Dendritic cell treated with granulocyte-macrophage colony-stimulating factor and Interleukin-4, amounts not matched to agents 40 ng/mL and 50 ng/mL, for 4 days (primary cell): ENCODE results near the gene SPARCL1.
"Not testable (repeated sequence)": the region's sequence is repeated elsewhere in the genome, so short reads cannot be mapped to it uniquely, and the experiment has no call there.

Experiments used
- H3K27ac Mint-ChIP-seq: one replicate; pipeline ENCODE4 v1.8.0; 2022; ENCODE audit warnings: mild to moderate bottlenecking, mixed read lengths
- H3K27me3 Mint-ChIP-seq: one replicate; pipeline ENCODE4 v1.8.0; 2022; ENCODE audit warnings: mild to moderate bottlenecking, mixed read lengths
- H3K36me3 Mint-ChIP-seq: one replicate; pipeline ENCODE4 v1.8.0; 2022; ENCODE audit warnings: low read depth, mixed read lengths
- H3K4me1 Mint-ChIP-seq: one replicate; pipeline ENCODE4 v1.8.0; 2022; ENCODE audit warnings: low read depth, mixed read lengths
- H3K4me3 Mint-ChIP-seq: one replicate; pipeline ENCODE4 v1.8.0; 2022; ENCODE audit warnings: mild to moderate bottlenecking, moderate library complexity, mixed read lengths
- H3K9me3 Mint-ChIP-seq: one replicate; pipeline ENCODE4 v1.8.0; 2022; ENCODE audit warnings: mixed read lengths
- intact Hi-C: fragments of 100-400 bp; cut with micrococcal nuclease; formaldehyde crosslinking; loops from one replicate; pipeline ENCODE4 v1.15.0; 2022

SPARCL1 gene

DNA sequence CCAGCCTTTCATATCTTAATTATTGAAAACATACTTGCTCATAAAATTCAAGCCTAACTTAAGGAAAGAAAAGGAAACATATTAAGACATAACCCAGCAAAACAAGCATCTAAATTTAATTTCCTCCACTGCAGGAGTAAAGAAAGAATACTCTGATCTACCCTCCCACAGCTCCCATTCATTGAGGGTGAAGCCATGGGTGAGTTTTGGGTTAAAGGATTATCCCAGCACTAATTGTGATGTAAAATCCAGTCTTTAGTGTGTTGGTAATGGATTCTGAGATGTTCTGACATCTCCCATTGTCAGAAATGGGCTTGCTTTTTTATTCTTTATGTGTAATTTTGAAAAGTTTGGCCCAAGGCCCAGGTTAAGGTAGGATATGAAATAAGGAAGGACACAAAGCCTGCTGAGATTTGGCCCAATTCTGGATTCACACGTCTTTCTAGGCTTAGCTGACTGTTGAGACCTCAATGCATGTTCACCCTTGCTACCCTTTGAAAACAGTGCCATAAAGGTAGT, 50.4 kb downstream of the SPARCL1 start:
- H3K36me3 Mint-ChIP-seq: no peaks in the 10 kb centered on the region
- H3K4me3 Mint-ChIP-seq: no peak overlapping the region
- no peaks in the 10 kb centered on the region for H3K4me1 Mint-ChIP-seq
- H3K9me3 Mint-ChIP-seq: no peaks in the 10 kb centered on the region
- intact Hi-C loops: no loop called here
- no peaks in the 10 kb centered on the region for H3K27me3 Mint-ChIP-seq
- H3K27ac Mint-ChIP-seq: no peak overlapping the region

DNA sequence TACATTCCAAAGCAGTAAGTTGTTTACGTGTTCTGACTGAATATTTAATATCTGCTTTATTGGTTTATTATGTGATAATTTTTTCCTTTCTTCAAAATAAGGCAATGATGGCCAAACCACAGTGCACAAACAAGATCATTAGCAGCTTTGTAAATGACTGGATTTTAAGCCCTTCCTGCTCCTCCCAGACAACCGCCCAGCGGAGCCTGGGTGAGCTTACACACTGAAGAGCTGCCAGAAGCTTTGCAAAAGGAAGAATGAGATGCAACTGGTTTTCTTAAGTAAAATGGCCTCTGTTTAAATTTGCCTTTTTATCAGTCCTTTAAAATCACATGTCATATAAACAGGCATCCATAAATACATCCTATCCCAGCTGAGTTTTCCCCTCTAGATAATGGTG, 52.2 kb downstream of the SPARCL1 start:
- Mint-ChIP-seq H3K36me3 (no peaks in the 10 kb centered on the region), H3K27me3 (no peaks in the 10 kb centered on the region), H3K27ac (no peak overlapping the region), H3K4me1 (no peaks in the 10 kb centered on the region), H3K9me3 (no peaks in the 10 kb centered on the region), H3K4me3 (no peak overlapping the region)
- intact Hi-C loops: no loop called here

GRCh38 chr4:87469390-87469789, 59.8 kb downstream of the SPARCL1 start:
- H3K27ac Mint-ChIP-seq: no peak overlapping the region
- H3K27me3 Mint-ChIP-seq: no peaks in the 10 kb centered on the region
- intact Hi-C loops: loop anchor here (10.0 kb wide), 1 partner anchor 205 kb away; no protein-coding TSS in a partner anchor
- H3K4me1 Mint-ChIP-seq: no peaks in the 10 kb centered on the region
- no peak overlapping the region for H3K4me3 Mint-ChIP-seq
- no peaks in the 10 kb centered on the region for H3K36me3 Mint-ChIP-seq
- no peaks in the 10 kb centered on the region for H3K9me3 Mint-ChIP-seq

GRCh38 chr4:87465739-87466366, 63.3 kb downstream of the SPARCL1 start:
- Mint-ChIP-seq H3K9me3 (no peaks in the 10 kb centered on the region), H3K4me1 (no peaks in the 10 kb centered on the region), H3K27me3 (no peaks in the 10 kb centered on the region), H3K27ac (no peak overlapping the region), H3K36me3 (no peaks in the 10 kb centered on the region), H3K4me3 (no peak overlapping the region)
- intact Hi-C loops: loop anchor here (1.0 to 10.0 kb wide), 2 partner anchors 91 to 201 kb away; no protein-coding TSS in a partner anchor

- Mint-ChIP-seq H3K9me3 (no peaks in the 10 kb centered on the region), H3K27me3 (no peaks in the 10 kb centered on the region), H3K27ac (no peak overlapping the region), H3K4me1 (no peaks in the 10 kb centered on the region), H3K4me3 (no peak overlapping the region), H3K36me3 (peaks cover 17% of the 10 kb centered on the region)
- intact Hi-C loops: loop anchor here (5.0 to 10.0 kb wide), 2 partner anchors 197 to 310 kb away; no protein-coding TSS in a partner anchor
These were observed 67.1 kb downstream of the SPARCL1 start for GRCh38 chr4:87462102-87462501.

- no peaks in the 10 kb centered on the region for H3K9me3 Mint-ChIP-seq
- no peak overlapping the region for H3K27ac Mint-ChIP-seq
- H3K4me3 Mint-ChIP-seq: no peak overlapping the region
- H3K27me3 Mint-ChIP-seq: no peaks in the 10 kb centered on the region
- no peaks in the 10 kb centered on the region for H3K4me1 Mint-ChIP-seq
- peaks cover 17% of the 10 kb centered on the region for H3K36me3 Mint-ChIP-seq
- intact Hi-C loops: loop anchor here (5.0 to 10.0 kb wide), 2 partner anchors 196 to 309 kb away; no protein-coding TSS in a partner anchor
These were observed 67.9 kb downstream of the SPARCL1 start for GRCh38 chr4:87461281-87461700.

DNA sequence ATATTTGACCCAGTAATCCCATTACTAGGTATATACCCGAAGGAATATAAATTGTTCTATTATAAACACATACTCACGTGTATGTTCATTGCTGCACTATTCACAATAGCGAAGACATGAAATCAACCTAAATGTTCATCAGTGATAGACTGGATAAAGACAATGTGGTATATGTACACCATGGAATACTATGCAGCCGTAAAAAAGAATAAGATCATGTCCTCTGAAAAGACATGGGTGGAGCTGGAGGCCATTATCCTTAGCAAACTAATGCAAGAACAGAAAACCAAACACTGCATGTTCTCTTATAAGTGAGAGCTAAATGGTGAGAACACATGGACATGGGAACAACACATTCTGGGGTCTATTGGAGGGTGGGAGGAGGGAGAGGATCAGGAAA, 70.3 kb downstream of the SPARCL1 start:
- Mint-ChIP-seq H3K4me1 (no peaks in the 10 kb centered on the region), H3K27ac (no peak overlapping the region), H3K9me3 (no peaks in the 10 kb centered on the region)

DNA sequence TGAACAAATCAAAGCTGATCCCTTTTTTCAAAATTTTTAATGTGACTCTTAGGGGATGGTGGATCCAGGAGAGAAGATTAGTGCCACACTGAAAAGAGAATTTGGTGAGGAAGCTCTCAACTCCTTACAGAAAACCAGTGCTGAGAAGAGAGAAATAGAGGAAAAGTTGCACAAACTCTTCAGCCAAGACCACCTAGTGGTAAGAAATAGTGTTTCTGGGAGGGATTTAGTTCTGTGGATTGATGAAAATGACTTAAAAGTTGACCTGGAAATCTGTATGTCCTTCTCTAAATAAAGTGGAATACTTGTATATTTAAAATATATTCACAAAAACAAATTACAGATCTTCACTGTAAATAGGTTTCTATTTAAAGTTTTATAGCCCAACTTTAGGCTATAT, 77.6 kb downstream of the SPARCL1 start:
- Mint-ChIP-seq H3K4me1 (no peaks in the 10 kb centered on the region), H3K9me3 (no peaks in the 10 kb centered on the region), H3K4me3 (no peak overlapping the region), H3K36me3 (peaks cover 75% of the 10 kb centered on the region), H3K27ac (no peak overlapping the region), H3K27me3 (no peaks in the 10 kb centered on the region)
- intact Hi-C loops: no loop called here

More for the DNA sequence above, 70.3 kb downstream of the SPARCL1 start:
- Mint-ChIP-seq H3K36me3 (peaks cover 35% of the 10 kb centered on the region), H3K4me3 (no peak overlapping the region), H3K27me3 (no peaks in the 10 kb centered on the region)
- intact Hi-C loops: no loop called here

GRCh38 chr4:87446375-87446774, 82.8 kb downstream of the SPARCL1 start:
- H3K9me3 Mint-ChIP-seq, H3K4me1 Mint-ChIP-seq, H3K4me3 Mint-ChIP-seq, H3K27me3 Mint-ChIP-seq, intact Hi-C loops, H3K27ac Mint-ChIP-seq: not testable (repeated sequence)
- peaks cover 69% of the 10 kb centered on the region for H3K36me3 Mint-ChIP-seq

DNA sequence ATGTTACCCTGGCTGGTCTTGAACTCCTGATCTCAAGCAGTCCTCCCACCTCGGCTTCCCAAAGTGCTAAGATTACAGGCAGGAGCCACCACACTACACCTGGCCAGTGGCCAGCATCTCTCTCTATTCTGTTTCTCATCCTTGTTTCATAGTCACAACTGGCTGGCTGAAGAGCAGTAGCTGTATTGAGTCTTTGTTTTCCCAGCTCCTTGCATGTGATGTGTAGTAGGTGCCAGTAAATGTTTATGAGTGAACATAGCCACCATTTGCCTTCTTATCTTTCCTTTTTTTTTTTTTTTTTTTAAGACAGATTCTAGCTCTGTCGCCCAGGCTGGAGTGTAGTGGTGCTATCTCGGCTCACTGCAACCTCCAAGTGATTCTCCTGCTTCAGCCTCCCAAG, 83.2 kb downstream of the SPARCL1 start:
- Mint-ChIP-seq H3K9me3 (no peaks in the 10 kb centered on the region), H3K4me1 (no peaks in the 10 kb centered on the region), H3K4me3 (no peak overlapping the region), H3K36me3 (peaks cover 65% of the 10 kb centered on the region), H3K27me3 (no peaks in the 10 kb centered on the region), H3K27ac (no peak overlapping the region)
- intact Hi-C loops: no loop called here

GRCh38 chr4:87444741-87445140, 84.4 kb downstream of the SPARCL1 start:
- intact Hi-C loops: no loop called here
- H3K4me1 Mint-ChIP-seq: no peaks in the 10 kb centered on the region
- no peaks in the 10 kb centered on the region for H3K27me3 Mint-ChIP-seq
- no peak overlapping the region for H3K4me3 Mint-ChIP-seq
- H3K9me3 Mint-ChIP-seq: no peaks in the 10 kb centered on the region
- H3K27ac Mint-ChIP-seq: no peak overlapping the region
- H3K36me3 Mint-ChIP-seq: peaks cover 61% of the 10 kb centered on the region

- peaks cover 68% of the 10 kb centered on the region for H3K36me3 Mint-ChIP-seq
These were observed 86.3 kb downstream of the SPARCL1 start for GRCh38 chr4:87442889-87443288.

DNA sequence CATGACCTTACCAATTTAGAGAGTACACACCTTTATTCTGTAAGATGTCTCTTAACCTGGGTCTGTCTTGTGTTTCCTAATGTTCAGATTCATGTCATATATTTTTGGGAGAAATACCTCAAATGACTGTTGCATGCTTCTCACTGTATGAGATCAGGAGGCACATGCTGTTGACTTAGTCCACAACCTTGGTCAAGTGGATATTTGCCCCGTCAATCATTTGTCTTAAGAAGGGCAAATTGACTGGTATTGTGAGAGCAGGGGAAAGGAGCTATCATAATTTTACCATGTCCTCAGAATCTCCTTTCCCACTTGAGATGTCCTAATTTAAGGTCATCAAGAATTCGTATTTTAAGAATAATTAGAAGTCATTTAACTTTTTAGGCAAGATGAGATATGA, 95.8 kb downstream of the SPARCL1 start:
- Mint-ChIP-seq H3K9me3 (no peaks in the 10 kb centered on the region), H3K27ac (no peak overlapping the region), H3K4me3 (no peak overlapping the region), H3K27me3 (no peaks in the 10 kb centered on the region), H3K36me3 (peaks cover 41% of the 10 kb centered on the region), H3K4me1 (peaks cover 24% of the 10 kb centered on the region)
- intact Hi-C loops: no loop called here

More at GRCh38 chr4:87442889-87443288, 86.3 kb downstream of the SPARCL1 start:
- intact Hi-C loops: no loop called here
- H3K4me3 Mint-ChIP-seq: no peak overlapping the region
- H3K27ac Mint-ChIP-seq: no peak overlapping the region
- no peaks in the 10 kb centered on the region for H3K9me3 Mint-ChIP-seq
- no peaks in the 10 kb centered on the region for H3K27me3 Mint-ChIP-seq
- no peaks in the 10 kb centered on the region for H3K4me1 Mint-ChIP-seq

DNA sequence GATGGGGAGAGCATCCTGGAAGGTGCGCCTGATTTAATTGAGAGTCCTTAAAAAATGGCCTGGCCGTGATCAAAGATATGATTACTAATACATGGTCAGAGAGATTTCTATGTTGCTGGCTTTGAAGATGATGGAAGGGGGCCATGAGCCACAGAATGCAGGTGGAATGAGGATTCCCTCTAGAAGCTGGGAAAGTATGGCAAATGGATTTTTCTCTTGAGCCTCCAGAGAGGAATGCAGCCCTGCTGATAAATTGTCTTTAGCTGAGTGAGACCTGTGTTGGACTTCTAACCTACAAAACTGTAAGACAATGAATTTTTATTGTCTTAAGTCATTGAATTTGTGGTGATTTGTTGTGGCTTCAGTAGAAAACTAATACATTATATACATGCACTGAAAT, 99.1 kb downstream of the SPARCL1 start:
- Mint-ChIP-seq H3K27ac (no peak overlapping the region), H3K27me3 (no peaks in the 10 kb centered on the region), H3K4me3 (no peak overlapping the region), H3K9me3 (no peaks in the 10 kb centered on the region), H3K4me1 (peaks cover 26% of the 10 kb centered on the region), H3K36me3 (peaks cover 9% of the 10 kb centered on the region)
- intact Hi-C loops: no loop called here

DNA sequence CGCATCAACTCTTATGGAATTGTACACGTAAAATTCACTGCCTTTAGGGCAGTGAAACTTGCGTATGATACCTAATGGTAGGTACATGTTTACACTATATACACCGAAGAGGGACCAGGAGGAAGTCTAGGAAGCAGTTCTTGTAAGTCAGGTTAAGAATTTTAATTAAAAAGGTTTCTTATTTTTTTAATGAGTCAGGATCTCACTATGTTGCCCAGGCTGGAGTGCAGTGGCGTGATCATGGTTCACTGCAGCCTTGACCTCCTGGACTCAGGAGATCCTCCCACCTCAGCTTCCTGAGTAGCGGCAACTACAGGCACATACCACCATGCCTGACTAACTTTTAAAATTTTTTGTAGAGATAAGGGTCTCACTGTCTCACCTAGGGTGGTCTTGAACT, 100.2 kb downstream of the SPARCL1 start:
- no peak overlapping the region for H3K4me3 Mint-ChIP-seq
- H3K27ac Mint-ChIP-seq: no peak overlapping the region
- no peaks in the 10 kb centered on the region for H3K9me3 Mint-ChIP-seq
- intact Hi-C loops: loop anchor here (10.0 kb wide), 1 partner anchor 54 kb away; no protein-coding TSS in a partner anchor
- H3K36me3 Mint-ChIP-seq: peaks cover 5% of the 10 kb centered on the region
- peaks cover 33% of the 10 kb centered on the region for H3K4me1 Mint-ChIP-seq
- no peaks in the 10 kb centered on the region for H3K27me3 Mint-ChIP-seq
